GM18520 (cell line): ENCODE data around the gene HOXC4.
"Not testable (repeated sequence)": the region's sequence is repeated elsewhere in the genome, so short reads cannot be mapped to it uniquely, and the experiment has no call there.

ENCODE experiments used
- ATAC-seq: cut with Tn5 transposase; IDR thresholded peaks from one replicate; pipeline ENCODE4 v1.9.1; 2021; ENCODE audit not compliant: unreplicated experiment

HOXC4 gene

DNA sequence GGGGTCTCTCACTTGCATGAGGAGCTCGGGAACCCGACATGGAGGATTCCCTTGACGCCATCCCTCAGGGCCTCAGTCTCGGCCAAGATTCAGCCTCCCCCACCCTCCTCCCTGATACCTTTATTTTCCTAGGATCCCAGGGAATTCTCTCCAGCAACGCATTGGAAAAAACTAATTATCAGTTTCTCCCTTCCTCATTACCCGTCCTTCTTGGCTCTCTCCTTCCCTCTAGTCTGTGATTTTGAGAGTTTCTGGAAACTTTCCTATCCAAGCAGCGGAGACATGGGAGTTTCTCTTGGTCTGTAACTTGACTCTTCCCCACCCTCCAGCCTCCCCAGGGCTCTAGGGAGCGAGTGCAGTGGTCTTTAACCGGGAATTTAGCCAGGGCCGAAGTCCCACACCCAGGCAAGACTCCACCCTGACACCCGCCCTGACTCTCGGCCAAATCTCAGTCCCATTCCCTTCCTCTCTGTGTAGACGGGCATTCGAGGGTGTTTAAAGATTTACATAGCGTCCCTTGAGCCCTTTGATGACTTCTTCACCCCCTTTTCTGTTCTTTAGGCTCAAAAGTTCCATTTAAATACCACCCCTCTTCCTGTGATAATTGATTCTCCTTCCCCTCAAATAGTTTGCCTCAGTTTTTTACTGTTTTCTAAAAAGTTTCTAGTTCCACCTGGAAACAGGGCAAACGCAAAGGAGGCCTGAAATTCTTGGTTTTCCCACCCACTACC lies 14.1 kb upstream of the HOXC4 start:
- no peak for ATAC-seq

GRCh38 chr12:54040148-54040494 lies 13.5 kb upstream of the HOXC4 start:
- no peak for ATAC-seq

GRCh38 chr12:54040648-54041047 lies 13.0 kb upstream of the HOXC4 start:
- no peak for ATAC-seq

DNA sequence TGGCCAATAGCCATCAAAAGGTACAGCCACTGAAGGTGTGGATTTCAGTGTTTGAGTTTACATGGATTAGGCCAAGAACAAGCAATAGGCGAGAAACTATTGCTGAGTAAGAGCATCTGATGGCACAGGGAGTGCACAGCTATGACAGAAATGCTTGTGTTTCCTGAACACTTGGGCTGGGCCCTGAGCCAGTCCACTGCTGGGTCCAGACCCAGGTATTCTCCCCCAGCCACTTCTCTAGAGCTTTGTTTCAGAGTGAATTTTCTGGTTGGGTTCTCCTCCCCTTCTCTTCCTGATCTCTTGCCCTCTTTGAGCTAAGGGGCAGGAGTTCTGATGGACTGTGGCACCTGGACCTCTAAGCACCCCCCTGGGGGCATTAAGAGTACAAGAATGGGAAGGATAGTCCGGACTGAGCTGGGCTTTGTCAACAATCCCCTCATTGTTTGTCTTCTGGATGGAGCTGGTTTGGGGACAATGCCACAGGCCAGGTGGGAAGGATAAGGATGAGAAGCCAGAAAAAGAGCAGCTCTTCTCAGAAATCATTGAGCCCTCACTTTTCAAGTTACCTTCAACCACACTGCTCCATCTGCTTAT lies 12.4 kb upstream of the HOXC4 start:
- no peak for ATAC-seq

DNA sequence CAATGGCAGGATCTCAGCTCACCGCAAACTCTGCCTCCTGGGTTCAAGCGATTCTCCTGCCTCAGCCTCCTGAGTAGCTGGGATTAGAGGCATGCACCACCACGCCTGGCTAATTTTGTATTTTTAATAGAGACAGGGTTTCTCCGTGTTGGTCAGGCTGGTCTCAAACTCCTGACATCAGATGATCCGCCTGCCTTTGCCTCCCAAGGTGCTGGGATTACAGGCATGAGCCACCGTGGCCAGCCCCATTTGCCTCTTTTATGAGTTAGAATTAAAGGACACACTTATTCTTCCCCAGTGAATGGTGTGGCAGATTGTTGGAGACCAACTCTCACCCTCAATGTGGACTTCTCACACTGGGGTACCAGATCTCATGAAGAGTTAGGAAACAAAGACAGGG lies 11.6 kb upstream of the HOXC4 start:
- not testable (repeated sequence) for ATAC-seq

DNA sequence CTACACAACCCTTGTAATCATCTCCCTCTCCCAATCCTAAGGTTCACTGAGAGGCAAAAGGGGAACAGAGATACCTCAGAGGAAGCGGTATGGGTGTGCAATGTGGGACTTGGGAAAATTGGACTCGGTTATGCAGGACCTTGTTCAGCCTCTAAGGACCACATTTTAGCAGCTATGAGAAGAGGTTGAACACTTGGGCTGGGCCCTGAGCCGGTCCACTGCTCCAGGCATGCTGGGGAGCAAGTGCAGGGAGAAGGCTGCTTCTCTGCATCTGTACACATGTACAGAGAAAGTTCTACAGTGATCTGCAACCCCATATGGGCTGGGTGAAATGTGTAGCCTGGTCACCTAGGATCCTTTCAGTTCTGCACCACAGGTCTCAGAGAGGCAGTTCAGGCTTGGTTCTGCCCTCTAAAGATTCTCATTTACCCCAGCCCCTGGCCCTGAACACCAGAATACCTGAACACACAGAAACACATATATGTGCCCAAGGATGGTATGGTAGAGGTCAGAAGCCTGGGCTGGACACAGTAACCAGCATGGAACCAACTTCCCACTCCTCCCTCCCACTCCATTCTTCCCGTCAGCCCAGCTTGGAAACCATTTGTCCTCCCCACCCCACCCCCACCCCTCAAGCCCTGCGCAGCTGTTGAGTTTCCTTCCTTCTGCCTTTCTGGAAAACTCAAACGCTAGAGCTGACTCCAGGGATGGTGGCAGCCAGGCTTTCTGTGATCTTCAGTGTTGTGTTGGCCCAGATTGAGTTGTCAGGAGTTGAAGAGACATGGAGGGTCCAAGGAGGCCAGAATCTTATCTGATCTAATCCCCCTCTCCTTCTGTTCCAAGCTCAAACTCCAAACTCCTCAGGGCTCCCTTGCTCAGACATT lies 10.4 kb upstream of the HOXC4 start:
- ATAC-seq, result no peak

- no peak for ATAC-seq
Measured at GRCh38 chr12:54044425-54045103, 9.1 kb upstream of the HOXC4 start.

GRCh38 chr12:54045401-54045800 lies 8.2 kb upstream of the HOXC4 start:
- ATAC-seq, result no peak

DNA sequence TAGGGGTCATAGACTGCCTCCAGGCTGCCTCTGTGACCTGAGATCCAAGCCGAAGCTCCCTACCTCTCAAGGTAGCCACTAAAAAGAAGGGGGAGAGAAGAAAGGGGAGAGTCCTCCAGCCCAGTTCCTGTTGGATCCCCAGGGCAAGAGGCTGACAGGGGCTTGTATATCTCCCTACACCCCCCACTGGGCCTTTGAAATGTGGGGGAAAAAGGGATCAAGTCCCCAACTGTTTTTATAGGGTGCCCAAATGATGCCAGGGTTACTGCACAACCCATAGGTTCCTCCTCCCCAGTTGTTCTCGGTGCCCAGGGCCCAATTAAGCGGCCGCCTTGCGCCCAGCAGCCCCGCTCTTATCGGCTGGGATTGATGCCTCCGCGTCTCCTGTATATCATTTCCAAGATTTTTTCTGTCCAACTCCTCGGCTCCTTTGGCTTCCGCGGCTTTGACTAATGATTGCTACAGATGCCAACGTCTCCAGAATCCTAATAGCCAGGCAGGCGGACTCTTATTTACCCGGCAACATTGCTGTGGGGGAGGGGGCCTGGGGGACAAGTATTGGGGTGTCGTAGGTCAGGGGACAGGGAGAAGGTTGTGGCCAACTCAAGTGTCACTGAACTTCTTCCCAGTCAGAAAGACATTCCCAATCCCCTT lies 7.6 kb upstream of the HOXC4 start:
- ATAC-seq, result no peak

- ATAC-seq, result no peak
Measured at GRCh38 chr12:54046809-54047159, 6.9 kb upstream of the HOXC4 start.

- no peak for ATAC-seq
Measured at GRCh38 chr12:54047160-54047963, 6.3 kb upstream of the HOXC4 start.

- no peak for ATAC-seq
Measured at GRCh38 chr12:54047964-54048303, 5.7 kb upstream of the HOXC4 start.

DNA sequence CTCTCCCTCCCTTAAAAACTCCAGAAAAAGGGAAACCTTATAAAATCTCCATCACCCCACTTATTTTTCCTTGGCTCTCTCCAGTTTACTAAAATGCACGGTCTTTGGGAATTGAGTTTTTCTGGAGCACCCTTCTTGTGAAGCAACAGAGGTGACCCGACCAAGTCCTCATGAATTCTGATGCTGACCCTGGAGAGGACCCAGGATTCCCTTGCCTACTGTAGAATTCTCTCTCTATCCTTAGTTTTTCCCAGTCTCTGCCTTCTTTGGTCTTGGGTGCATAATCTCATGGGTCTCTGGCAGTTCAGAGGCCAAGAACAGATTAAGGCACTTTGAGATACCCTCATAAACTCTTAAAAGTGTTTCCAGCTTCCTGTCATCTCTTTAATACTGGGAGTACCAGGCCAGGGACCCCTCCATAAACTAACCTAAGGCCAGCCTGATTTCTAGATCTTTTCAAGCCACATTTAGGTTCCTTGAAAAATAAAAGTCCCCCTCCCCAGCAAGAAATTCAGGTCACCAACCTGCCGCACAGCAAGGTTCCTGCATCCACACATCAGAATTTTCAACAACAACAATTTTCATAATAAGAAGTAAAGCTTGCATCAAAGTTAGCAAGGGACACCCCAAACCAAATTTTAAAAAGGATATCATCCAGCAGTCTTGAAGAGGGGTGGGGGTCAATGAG lies 5.1 kb upstream of the HOXC4 start:
- ATAC-seq, result no peak

DNA sequence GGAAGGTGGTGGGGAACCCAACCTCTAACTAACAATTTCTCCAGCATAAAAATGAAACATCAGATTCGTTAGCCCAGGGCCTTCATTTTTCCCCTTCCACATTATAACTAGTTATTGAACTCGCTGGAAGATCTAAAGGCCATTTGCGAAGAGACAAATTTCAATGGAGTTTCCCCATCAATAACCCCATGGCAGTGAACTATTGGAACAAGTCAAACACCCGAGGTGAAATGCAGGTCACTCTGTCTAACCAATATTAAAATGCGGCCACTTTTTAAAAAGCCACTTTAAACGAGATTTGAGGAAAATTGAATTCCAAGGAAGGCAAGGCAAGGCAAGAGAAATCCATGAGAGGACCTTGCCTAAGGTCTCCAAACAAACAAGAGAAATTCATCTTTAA lies 4.5 kb upstream of the HOXC4 start:
- ATAC-seq, result no peak

- ATAC-seq, result no peak
Measured at GRCh38 chr12:54050482-54050810, 3.2 kb upstream of the HOXC4 start.

GRCh38 chr12:54051026-54051842 lies 2.4 kb upstream of the HOXC4 start:
- no peak for ATAC-seq

- no peak for ATAC-seq
Measured at GRCh38 chr12:54051874-54052437, 1.7 kb upstream of the HOXC4 start.

- no peak for ATAC-seq
Measured at GRCh38 chr12:54052438-54053002, 1.1 kb upstream of the HOXC4 start.
